HEK293 (cell line): ENCODE results near the gene CCT8.

Source experiments
- CTCF ChIA-PET: fragments of 350-600 bp; formaldehyde crosslinking; extraction: SDS; loops from one replicate; lab custom pipeline; 2021; ENCODE audit warnings: antibody characterized with exemption; lab: Yijun Ruan, JAX
- POLR2A ChIA-PET: fragments of 300-600 bp; formaldehyde crosslinking; extraction: SDS; loops from one replicate; lab custom pipeline; 2020; ENCODE audit warnings: antibody characterized with exemption, inconsistent platforms; lab: Yijun Ruan, JAX
- H3K27ac ChIP-seq: fragments of 200-500 bp; sonication (Bioruptor generic); 2 replicates; pipeline ENCODE4 v1.5.1; 2014; ENCODE audit warnings: low read depth, low read length, control low read depth, inconsistent platforms; ENCODE audit errors: extremely low read depth
- H3K36me3 ChIP-seq, 2 experiments: fragments of 200-500 bp in 1 of 2; sonication (Bioruptor generic) in 1 of 2; 1 replicate in 1 of 2; 2 replicates in 1 of 2; pipeline ENCODE4 v1.5.1; 2014 to 2017; ENCODE audit warnings: inconsistent platforms in 2 of 2, low read length in 2 of 2; ENCODE audit not compliant: control insufficient read depth in 2 of 2, insufficient read depth in 1 of 2
- H3K4me1 ChIP-seq: fragments of 200-500 bp; sonication (Bioruptor generic); 2 replicates; pipeline ENCODE4 v1.5.1; 2014; ENCODE audit warnings: mild to moderate bottlenecking, low read length, inconsistent platforms; ENCODE audit not compliant: control insufficient read depth, insufficient read depth
- H3K4me3 ChIP-seq: 2 replicates; pipeline ENCODE4 v1.5.1; 2011; ENCODE audit warnings: low read depth, mild to moderate bottlenecking, control low read depth, low read length, moderate library complexity
- H3K9me3 ChIP-seq: fragments of 200-500 bp; sonication (Bioruptor generic); 2 replicates; pipeline ENCODE4 v1.5.1; 2014; ENCODE audit warnings: low read depth, low read length, inconsistent platforms; ENCODE audit not compliant: control insufficient read depth, insufficient read depth
- GLIS2 ChIP-seq: fragments of 450-650 bp; formaldehyde crosslinking; IDR thresholded peaks from 2 replicates; pipeline ENCODE4 v1.5.1; 2016; ENCODE audit warnings: missing biosample characterization, missing genetic modification characterization
- HOXD13 ChIP-seq: sonication (generic); formaldehyde crosslinking; IDR thresholded peaks from 2 replicates; pipeline ENCODE4 v1.8.0; 2022; ENCODE audit warnings: missing genetic modification reagents, borderline replicate concordance
- PBX3 ChIP-seq: sonication (generic); formaldehyde crosslinking; IDR thresholded peaks from 2 replicates; pipeline ENCODE4 v1.8.1; 2022; ENCODE audit warnings: mild to moderate bottlenecking, moderate library complexity, missing genetic modification reagents
- SCRT1 ChIP-seq: fragments of 450-650 bp; formaldehyde crosslinking; IDR thresholded peaks from 2 replicates; pipeline ENCODE4 v1.5.1; 2016; ENCODE audit warnings: missing biosample characterization, missing genetic modification characterization, borderline replicate concordance
- SCRT2 ChIP-seq: fragments of 450-650 bp; formaldehyde crosslinking; IDR thresholded peaks from 2 replicates; pipeline ENCODE4 v1.5.1; 2016; ENCODE audit warnings: missing biosample characterization, missing genetic modification characterization
- SP7 ChIP-seq: fragments of 450-650 bp; formaldehyde crosslinking; IDR thresholded peaks from 2 replicates; pipeline ENCODE4 v1.5.1; 2016; ENCODE audit warnings: missing biosample characterization, missing genetic modification characterization
- ZBTB17 ChIP-seq: fragments of 450-650 bp; formaldehyde crosslinking; IDR thresholded peaks from 2 replicates; pipeline ENCODE4 v1.5.1; 2016; ENCODE audit warnings: missing biosample characterization, missing genetic modification characterization
- ZBTB6 ChIP-seq: fragments of 450-650 bp; formaldehyde crosslinking; IDR thresholded peaks from 2 replicates; pipeline ENCODE4 v1.5.1; 2017; ENCODE audit warnings: missing biosample characterization, missing genetic modification characterization
- ZBTB8A ChIP-seq: fragments of 450-650 bp; formaldehyde crosslinking; IDR thresholded peaks from 2 replicates; pipeline ENCODE4 v1.5.1; 2016; ENCODE audit warnings: missing biosample characterization, missing genetic modification characterization
- ZFHX2 ChIP-seq: fragments of 450-650 bp; formaldehyde crosslinking; conservative IDR thresholded peaks from 2 replicates; pipeline ENCODE4 v1.5.1; 2016; ENCODE audit warnings: missing biosample characterization, missing genetic modification characterization
- ZFP69B ChIP-seq: fragments of 450-650 bp; formaldehyde crosslinking; IDR thresholded peaks from 2 replicates; pipeline ENCODE4 v1.5.1; 2016; ENCODE audit warnings: missing biosample characterization, missing genetic modification characterization
- ZNF18 ChIP-seq: fragments of 450-650 bp; formaldehyde crosslinking; IDR thresholded peaks from 2 replicates; pipeline ENCODE4 v1.5.1; 2016; ENCODE audit warnings: missing biosample characterization, missing genetic modification characterization
- ZNF221 ChIP-seq: fragments of 450-650 bp; formaldehyde crosslinking; IDR thresholded peaks from 2 replicates; pipeline ENCODE4 v1.5.1; 2017; ENCODE audit warnings: missing biosample characterization, missing genetic modification characterization, borderline replicate concordance
- ZNF391 ChIP-seq: fragments of 450-650 bp; formaldehyde crosslinking; IDR thresholded peaks from 2 replicates; pipeline ENCODE4 v1.5.1; 2016; ENCODE audit warnings: low read depth, missing biosample characterization, missing genetic modification characterization, borderline replicate concordance
- ZNF416 ChIP-seq: fragments of 450-650 bp; formaldehyde crosslinking; IDR thresholded peaks from 2 replicates; pipeline ENCODE4 v1.5.1; 2016; ENCODE audit warnings: missing biosample characterization, missing genetic modification characterization
- ZNF449 ChIP-seq: fragments of 450-650 bp; formaldehyde crosslinking; IDR thresholded peaks from 2 replicates; pipeline ENCODE4 v1.5.1; 2017; ENCODE audit warnings: missing biosample characterization, mild to moderate bottlenecking, missing genetic modification characterization, moderate library complexity
- ZNF510 ChIP-seq: fragments of 450-650 bp; formaldehyde crosslinking; IDR thresholded peaks from 2 replicates; pipeline ENCODE4 v1.5.1; 2018; ENCODE audit warnings: mild to moderate bottlenecking, missing genetic modification characterization, missing biosample characterization; ENCODE audit not compliant: insufficient replicate concordance
- ZNF555 ChIP-seq: fragments of 450-650 bp; formaldehyde crosslinking; conservative IDR thresholded peaks from 2 replicates; pipeline ENCODE4 v1.5.1; 2017; ENCODE audit warnings: missing biosample characterization, mild to moderate bottlenecking, missing genetic modification characterization, inconsistent platforms
- ZNF701 ChIP-seq: fragments of 450-650 bp; formaldehyde crosslinking; IDR thresholded peaks from 2 replicates; pipeline ENCODE4 v1.5.1; 2016; ENCODE audit warnings: missing biosample characterization, missing genetic modification characterization
- ZNF792 ChIP-seq: fragments of 450-650 bp; formaldehyde crosslinking; IDR thresholded peaks from 2 replicates; pipeline ENCODE4 v1.5.1; 2016; ENCODE audit warnings: missing biosample characterization, missing genetic modification characterization
- TF ChIP-seq, protein P1 (sequence below): fragments of 450-650 bp; formaldehyde crosslinking; IDR thresholded peaks from 2 replicates; pipeline ENCODE4 v1.5.1; 2016; ENCODE audit warnings: missing biosample characterization, missing genetic modification characterization

Gene CCT8

DNA sequence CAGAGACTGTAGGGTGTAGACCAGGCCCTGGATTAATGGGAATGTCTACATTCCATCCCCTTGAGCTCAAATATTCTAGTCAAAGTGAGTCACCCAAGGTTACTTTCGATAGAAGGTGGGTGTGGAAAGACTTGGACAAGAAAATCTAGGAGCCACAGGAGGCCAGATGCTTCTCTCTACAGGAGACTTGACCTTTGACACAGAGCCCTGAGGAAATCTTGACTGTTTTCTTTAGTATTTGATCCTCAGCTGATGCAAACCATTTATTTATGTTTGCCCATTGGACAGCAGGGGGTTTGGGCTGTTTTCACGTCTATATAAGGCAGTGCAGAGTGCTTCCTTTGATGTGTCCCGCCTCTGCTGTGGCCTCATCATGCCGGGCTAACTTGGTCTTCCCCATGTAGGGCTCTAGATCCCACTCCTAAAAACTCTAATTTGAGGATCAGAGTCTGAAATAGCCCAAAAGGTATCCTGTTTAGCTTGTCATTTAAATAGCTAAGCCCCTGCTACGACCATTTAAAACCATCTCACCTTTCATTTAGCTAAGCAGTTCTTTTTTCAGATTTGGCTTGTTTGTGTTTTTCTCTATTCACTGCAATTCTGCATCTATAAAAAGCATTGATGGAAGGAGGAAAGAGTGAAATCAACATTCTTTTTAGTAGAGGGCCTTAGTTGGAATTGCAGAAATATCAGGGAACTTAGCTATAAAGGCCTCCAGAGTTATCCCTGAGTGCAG lies 41.5 kb upstream of the CCT8 start (continued):
- no peak for TF ChIP-seq ZNF18 (tag by site-specific recombination)
- no peak for TF ChIP-seq GLIS2 (tag by site-specific recombination)
- no peak for TF ChIP-seq ZNF792 (tag by site-specific recombination)
- no peak for TF ChIP-seq ZFHX2 (tag by site-specific recombination)
- TF ChIP-seq ZNF555 (tag by site-specific recombination), result no peak
- no peak for TF ChIP-seq ZNF449
- no peak for TF ChIP-seq HOXD13 (CRISPR knock-in tag)

GRCh38 chr21:29105218-29105617 lies 31.8 kb upstream of the CCT8 start:
- Histone ChIP-seq H3K9me3 (no peaks in the 10 kb centered on the region), H3K4me3 (no peak overlapping the region), H3K36me3 (no peaks in the 10 kb centered on the region), H3K4me1 (peaks cover 7% of the 10 kb centered on the region), H3K27ac (no peak overlapping the region)
- POLR2A ChIA-PET, result interaction anchor here (0.7 to 2.1 kb wide), 2 partner anchors 10 to 26 kb away, joined by 3 to 8 read pairs; no protein-coding TSS in a partner anchor
- CTCF ChIA-PET, result interaction anchor here (0.7 to 3.4 kb wide), 13 partner anchors 9 to 1090 kb away, joined by 3 to 15 read pairs (median 4); no protein-coding TSS in a partner anchor
- TF ChIP-seq ZNF221 (tag by site-specific recombination) (no peak), ZNF391 (no peak), ZFP69B (tag by site-specific recombination) (no peak), SCRT2 (peak; percentile 71), ZNF510 (tag by site-specific recombination) (no peak), SCRT1 (tag by site-specific recombination) (0 out of 2 replicates have a peak, but pooled peaks have one; percentile 40), ZNF416 (no peak), ZBTB17 (tag by site-specific recombination) (no peak), SP7 (tag by site-specific recombination) (no peak), ZBTB6 (tag by site-specific recombination) (no peak), ZNF701 (tag by site-specific recombination) (no peak), PBX3 (CRISPR knock-in tag) (no peak), ZBTB8A (no peak)
- TF ChIP-seq, protein P1, sequence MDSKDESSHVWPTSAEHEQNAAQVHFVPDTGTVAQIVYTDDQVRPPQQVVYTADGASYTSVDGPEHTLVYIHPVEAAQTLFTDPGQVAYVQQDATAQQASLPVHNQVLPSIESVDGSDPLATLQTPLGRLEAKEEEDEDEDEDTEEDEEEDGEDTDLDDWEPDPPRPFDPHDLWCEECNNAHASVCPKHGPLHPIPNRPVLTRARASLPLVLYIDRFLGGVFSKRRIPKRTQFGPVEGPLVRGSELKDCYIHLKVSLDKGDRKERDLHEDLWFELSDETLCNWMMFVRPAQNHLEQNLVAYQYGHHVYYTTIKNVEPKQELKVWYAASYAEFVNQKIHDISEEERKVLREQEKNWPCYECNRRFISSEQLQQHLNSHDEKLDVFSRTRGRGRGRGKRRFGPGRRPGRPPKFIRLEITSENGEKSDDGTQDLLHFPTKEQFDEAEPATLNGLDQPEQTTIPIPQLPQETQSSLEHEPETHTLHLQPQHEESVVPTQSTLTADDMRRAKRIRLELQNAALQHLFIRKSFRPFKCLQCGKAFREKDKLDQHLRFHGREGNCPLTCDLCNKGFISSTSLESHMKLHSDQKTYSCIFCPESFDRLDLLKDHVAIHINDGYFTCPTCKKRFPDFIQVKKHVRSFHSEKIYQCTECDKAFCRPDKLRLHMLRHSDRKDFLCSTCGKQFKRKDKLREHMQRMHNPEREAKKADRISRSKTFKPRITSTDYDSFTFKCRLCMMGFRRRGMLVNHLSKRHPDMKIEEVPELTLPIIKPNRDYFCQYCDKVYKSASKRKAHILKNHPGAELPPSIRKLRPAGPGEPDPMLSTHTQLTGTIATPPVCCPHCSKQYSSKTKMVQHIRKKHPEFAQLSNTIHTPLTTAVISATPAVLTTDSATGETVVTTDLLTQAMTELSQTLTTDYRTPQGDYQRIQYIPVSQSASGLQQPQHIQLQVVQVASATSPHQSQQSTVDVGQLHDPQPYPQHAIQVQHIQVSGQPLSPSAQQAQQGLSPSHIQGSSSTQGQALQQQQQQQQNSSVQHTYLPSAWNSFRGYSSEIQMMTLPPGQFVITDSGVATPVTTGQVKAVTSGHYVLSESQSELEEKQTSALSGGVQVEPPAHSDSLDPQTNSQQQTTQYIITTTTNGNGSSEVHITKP (tag by site-specific recombination), result no peak
